Coronary artery (tissue), 2 donors: Measurements from ENCODE around the gene WDR82.

Source experiments
- DNase-seq: peaks from one replicate; pipeline ENCODE4 v3.0.0-alpha.2; 2017; ENCODE audit warnings: low spot score
- H3K27ac ChIP-seq, 2 donors: fragments of 200-600 bp; sonication (generic); one replicate each; pipeline ENCODE4 v1.5.1; 2016 to 2019
- H3K4me3 ChIP-seq: fragments of 200-600 bp; sonication (generic); 2 replicates; pipeline ENCODE4 v1.5.1; 2016; ENCODE audit warnings: mild to moderate bottlenecking, moderate library complexity
- TF ChIP-seq, protein P1 (sequence below): fragments of 200-600 bp; sonication (generic); IDR thresholded peaks from one replicate; pipeline ENCODE4 v1.5.1; 2019; ENCODE audit warnings: antibody characterized with exemption

WDR82 gene

DNA sequence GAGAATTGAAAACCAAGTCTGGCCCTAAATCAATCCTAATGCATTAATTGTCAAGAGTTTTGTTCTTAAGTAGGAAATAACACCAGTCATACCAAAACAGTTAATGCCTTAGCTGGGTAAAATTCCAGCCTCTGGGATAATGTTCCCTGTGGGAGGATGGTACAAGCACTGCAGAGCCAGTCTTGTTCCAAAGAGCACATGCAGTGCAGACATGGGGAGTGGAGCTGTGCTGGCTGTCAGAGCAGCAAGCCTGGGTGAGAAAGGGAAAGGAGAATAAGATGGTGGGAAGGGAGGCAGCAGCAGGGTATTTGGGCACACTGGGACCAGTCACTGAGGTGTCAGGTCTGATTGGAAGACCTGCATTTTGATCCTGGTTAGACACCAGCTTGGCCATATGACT is 68.4 kb downstream of the WDR82 start:
- DNase-seq = no peak
- Histone ChIP-seq H3K27ac (no peak overlapping the region), H3K4me3 (no peak overlapping the region)
- TF ChIP-seq, protein P1, sequence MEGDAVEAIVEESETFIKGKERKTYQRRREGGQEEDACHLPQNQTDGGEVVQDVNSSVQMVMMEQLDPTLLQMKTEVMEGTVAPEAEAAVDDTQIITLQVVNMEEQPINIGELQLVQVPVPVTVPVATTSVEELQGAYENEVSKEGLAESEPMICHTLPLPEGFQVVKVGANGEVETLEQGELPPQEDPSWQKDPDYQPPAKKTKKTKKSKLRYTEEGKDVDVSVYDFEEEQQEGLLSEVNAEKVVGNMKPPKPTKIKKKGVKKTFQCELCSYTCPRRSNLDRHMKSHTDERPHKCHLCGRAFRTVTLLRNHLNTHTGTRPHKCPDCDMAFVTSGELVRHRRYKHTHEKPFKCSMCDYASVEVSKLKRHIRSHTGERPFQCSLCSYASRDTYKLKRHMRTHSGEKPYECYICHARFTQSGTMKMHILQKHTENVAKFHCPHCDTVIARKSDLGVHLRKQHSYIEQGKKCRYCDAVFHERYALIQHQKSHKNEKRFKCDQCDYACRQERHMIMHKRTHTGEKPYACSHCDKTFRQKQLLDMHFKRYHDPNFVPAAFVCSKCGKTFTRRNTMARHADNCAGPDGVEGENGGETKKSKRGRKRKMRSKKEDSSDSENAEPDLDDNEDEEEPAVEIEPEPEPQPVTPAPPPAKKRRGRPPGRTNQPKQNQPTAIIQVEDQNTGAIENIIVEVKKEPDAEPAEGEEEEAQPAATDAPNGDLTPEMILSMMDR = no peak

DNA sequence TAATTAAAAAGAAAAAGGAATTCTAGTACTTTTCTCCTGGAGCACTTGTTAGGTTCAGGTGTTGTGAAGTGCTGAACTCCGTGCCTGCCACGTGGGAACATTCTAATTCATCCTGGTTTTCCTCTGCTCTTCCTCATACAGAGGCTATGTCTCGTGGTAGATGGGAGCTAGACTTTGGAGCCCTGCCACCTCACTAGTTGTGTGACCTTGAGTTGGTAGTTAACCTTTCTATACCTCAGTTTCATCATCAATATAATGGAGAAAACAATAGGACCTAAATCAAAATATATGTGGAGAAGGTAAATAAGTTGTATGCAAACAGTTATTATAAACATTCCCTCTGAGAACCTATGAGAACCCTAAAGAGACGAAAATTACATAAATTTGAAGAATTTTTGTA is 69.9 kb downstream of the WDR82 start:
- Histone ChIP-seq H3K27ac (no peak overlapping the region), H3K4me3 (no peak overlapping the region)
- DNase-seq = no peak
- TF ChIP-seq, protein P1 = no peak

- TF ChIP-seq, protein P1 = no peak
- no peak for DNase-seq
- H3K27ac ChIP-seq = no peak overlapping the region
These were observed 72.6 kb downstream of the WDR82 start for GRCh38 chr3:52205727-52206372.

More at GRCh38 chr3:52205727-52206372, 72.6 kb downstream of the WDR82 start:
- no peak overlapping the region for H3K4me3 ChIP-seq
